SJSA1 (cell line): ENCODE measurements around the gene TMEM229B. TPM values are rescaled to one million over a fixed set of nuclear protein-coding genes. Genes with fewer than 3 reads are reported as not detected.
"Not testable (repeated sequence)": the region's sequence is repeated elsewhere in the genome, so short reads cannot be mapped to it uniquely, and the experiment has no call there.

Experiments
- DNase-seq, 2 experiments: peaks; one replicate each; pipeline ENCODE4 v3.0.0-alpha.2; 2015 to 2020; ENCODE audit warnings: low spot score in 2 of 2, low read depth in 1 of 2
- H3K27ac ChIP-seq: fragments of 250-450 bp; sonication (Bioruptor Pico); 2 replicates; pipeline ENCODE4 v1.5.1; 2020; ENCODE audit warnings: mild to moderate bottlenecking, moderate library complexity
- H3K27me3 ChIP-seq: fragments of 250-450 bp; sonication (Bioruptor Pico); replicated peaks from 2 replicates; pipeline ENCODE4 v1.5.1; 2020; ENCODE audit warnings: mild to moderate bottlenecking, moderate library complexity
- H3K36me3 ChIP-seq: fragments of 250-450 bp; sonication (Bioruptor Pico); 2 replicates; pipeline ENCODE4 v1.5.1; 2020; ENCODE audit warnings: mild to moderate bottlenecking
- H3K4me1 ChIP-seq: fragments of 250-450 bp; sonication (Bioruptor Pico); replicated peaks from 2 replicates; pipeline ENCODE4 v1.6.1; 2021; ENCODE audit warnings: mild to moderate bottlenecking
- H3K4me3 ChIP-seq: fragments of 250-450 bp; sonication (Bioruptor Pico); 2 replicates; pipeline ENCODE4 v1.5.1; 2020; ENCODE audit warnings: mild to moderate bottlenecking
- H3K9me3 ChIP-seq: fragments of 250-450 bp; sonication (Bioruptor Pico); replicated peaks from 2 replicates; pipeline ENCODE4 v1.5.1; 2020; ENCODE audit warnings: mild to moderate bottlenecking
- total RNA-seq: library from RNA; depleted of rRNA; stranded (reverse); fragments of >200 nt; shearing (Covaris generic); gene quantifications from 2 replicates; pipeline ENCODE4 v1.2.3, GENCODE V29; 2014

TMEM229B gene
- total RNA-seq, 1 experiment from 2014 or later: 0.71 TPM

DNA sequence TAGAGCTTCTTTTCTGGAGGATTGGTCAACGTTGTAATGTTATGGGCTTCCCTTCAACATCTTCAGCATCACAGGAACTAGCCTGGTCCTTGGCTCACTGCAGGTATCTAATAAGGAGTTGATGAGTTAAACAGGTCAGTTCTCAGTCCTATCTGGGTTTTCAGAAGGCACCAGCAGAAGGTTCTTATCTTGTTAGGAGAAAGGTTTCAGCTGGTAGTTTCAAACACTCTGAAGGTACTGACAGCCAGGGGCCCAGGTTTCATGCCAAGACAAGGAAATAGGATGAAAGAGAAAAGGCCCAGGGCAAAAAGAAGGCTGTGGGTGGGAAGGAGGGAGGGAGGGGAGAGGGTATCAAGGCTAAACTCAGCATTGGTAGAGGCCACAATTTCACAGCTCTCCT is 21.4 kb downstream of the TMEM229B start:
- Histone ChIP-seq H3K36me3 (no peaks in the 10 kb centered on the region), H3K4me1 (no peaks in the 10 kb centered on the region), H3K27me3 (no peaks in the 10 kb centered on the region; the same call in 1 of the 2 replicates), H3K27ac (no peak overlapping the region), H3K9me3 (no peaks in the 10 kb centered on the region), H3K4me3 (no peak overlapping the region)
- no peak for DNase-seq

DNA sequence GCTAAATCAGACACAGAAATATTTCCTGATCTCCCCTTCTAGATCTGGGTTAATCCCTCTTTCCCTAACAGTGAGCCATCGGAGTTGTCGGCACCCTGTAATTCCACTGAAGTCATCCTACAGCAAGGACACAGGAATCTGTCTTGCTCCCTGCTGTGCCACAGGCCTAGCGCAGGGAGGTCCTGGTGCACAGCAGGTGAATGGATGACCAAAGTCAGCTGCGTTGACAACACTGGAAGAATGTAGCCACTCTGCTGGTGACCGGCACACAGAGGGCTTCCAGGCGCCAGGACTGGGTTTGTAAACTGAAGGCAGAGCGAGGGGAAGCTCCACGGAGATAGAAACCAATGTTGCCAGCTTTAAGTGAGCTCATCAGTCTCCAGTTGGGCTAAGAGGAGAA is 23.6 kb downstream of the TMEM229B start:
- no peaks in the 10 kb centered on the region for H3K9me3 ChIP-seq
- H3K36me3 ChIP-seq: no peaks in the 10 kb centered on the region

DNA sequence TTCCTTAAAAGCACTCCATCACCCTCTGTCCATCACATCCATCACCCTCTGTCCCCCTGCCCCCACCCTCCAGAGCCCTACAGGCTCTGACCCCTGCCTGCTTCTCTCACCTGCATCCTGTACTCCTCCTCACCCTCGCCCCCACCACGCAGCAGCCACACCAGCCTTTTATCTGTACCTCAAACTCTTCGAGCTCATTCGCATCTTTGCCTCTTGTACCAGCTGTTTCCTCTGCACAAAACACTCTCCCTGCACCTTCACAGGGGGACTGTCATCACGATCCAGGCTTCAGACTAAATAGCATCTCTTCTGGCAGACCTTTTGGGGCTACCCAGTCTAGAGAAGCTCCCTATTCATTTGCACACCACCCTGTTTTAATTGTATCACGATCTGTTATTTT is 24.1 kb downstream of the TMEM229B start:
- Histone ChIP-seq H3K27ac (no peak overlapping the region), H3K9me3 (no peaks in the 10 kb centered on the region), H3K4me3 (no peak overlapping the region), H3K36me3 (no peaks in the 10 kb centered on the region), H3K27me3 (no peaks in the 10 kb centered on the region; the same call in 1 of the 2 replicates), H3K4me1 (no peaks in the 10 kb centered on the region)
- DNase-seq: no peak

More for the DNA sequence above, 23.6 kb downstream of the TMEM229B start:
- no peak overlapping the region for H3K27ac ChIP-seq
- H3K27me3 ChIP-seq: no peaks in the 10 kb centered on the region; the same call in 1 of the 2 replicates
- H3K4me3 ChIP-seq: no peak overlapping the region
- no peak for DNase-seq
- no peaks in the 10 kb centered on the region for H3K4me1 ChIP-seq

DNA sequence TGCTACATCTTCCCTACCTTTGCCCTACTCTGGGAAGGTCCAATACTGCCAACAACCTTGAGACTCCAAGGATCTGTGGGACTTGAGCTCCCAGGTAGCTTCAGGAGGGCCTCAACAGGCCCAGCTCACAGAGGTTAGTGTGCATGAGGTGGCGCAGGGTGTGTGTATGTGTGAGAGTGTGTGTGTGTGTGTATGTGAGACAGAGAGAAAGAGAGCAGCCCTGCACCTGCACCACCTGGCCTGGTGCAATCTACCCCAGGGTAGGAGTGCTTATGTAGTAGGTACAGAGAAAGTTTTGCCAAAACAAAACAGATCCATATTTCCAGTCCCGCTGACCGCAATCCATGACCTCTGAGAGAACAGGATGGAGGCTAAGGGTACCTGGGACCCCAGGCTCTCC is 24.6 kb downstream of the TMEM229B start:
- H3K27me3 ChIP-seq: no peaks in the 10 kb centered on the region; the same call in 1 of the 2 replicates
- no peaks in the 10 kb centered on the region for H3K9me3 ChIP-seq
- H3K27ac ChIP-seq: no peak overlapping the region
- no peak overlapping the region for H3K4me3 ChIP-seq
- H3K4me1 ChIP-seq: no peaks in the 10 kb centered on the region
- DNase-seq: no peak
- H3K36me3 ChIP-seq: no peaks in the 10 kb centered on the region

DNA sequence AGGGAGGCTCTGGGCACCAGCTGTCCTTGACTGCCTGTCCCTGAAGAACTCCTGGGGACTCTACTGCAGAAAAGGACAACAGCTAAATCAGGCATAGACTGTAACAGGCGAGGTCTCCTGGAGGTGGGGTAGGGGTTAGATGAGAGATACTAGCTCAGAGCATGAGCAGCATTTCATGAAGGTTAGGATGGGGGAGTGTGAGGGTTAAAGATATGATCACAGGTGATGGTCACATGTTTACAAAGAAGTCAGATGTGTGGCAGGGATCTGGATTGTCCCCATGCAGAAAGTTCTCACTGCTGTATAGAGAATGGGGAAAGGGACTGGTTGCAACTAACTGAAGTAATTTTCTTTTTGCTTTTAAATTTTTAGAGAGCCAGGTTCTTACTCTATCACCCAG is 26.5 kb downstream of the TMEM229B start:
- no peak overlapping the region for H3K4me3 ChIP-seq
- H3K27ac ChIP-seq: no peak overlapping the region

DNA sequence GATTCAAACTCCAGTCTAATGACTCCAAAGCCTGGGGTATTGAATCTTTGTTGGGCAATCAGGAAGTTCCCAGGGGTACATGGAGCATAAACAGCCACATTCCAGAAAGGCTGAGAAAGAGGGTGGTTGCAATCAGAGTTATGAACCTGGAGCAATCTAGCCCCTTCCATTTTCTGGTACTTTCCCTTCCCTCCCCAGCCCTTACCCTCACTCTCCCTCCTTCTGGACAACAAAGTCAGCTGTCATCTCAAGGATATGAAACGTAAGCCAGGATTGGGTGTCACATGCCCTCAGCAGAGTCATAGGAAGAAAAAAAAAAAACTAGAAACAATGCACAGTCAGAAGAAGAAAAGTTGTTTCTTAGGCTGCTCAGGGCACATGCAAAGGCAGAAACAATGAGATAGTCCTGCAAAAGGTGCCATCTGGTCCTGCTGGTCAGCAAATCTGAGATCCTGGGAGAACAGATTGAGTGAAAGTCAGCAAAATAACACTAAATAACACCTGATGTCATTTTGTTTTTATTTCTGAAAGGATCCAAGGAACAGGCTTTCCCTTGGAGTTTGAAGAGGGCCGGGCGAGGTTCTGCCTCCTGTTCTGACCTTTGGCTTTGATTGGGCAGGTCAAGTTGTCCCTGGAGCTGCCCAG is 27.1 kb downstream of the TMEM229B start:
- Histone ChIP-seq H3K4me1 (no peaks in the 10 kb centered on the region), H3K27ac (no peak overlapping the region), H3K4me3 (no peak overlapping the region), H3K36me3 (no peaks in the 10 kb centered on the region), H3K9me3 (no peaks in the 10 kb centered on the region), H3K27me3 (no peaks in the 10 kb centered on the region; the same call in 1 of the 2 replicates)
- no peak for DNase-seq

More for the DNA sequence above, 26.5 kb downstream of the TMEM229B start:
- Histone ChIP-seq H3K36me3 (no peaks in the 10 kb centered on the region), H3K27me3 (no peaks in the 10 kb centered on the region; the same call in 1 of the 2 replicates), H3K9me3 (no peaks in the 10 kb centered on the region), H3K4me1 (no peaks in the 10 kb centered on the region)
- no peak for DNase-seq

DNA sequence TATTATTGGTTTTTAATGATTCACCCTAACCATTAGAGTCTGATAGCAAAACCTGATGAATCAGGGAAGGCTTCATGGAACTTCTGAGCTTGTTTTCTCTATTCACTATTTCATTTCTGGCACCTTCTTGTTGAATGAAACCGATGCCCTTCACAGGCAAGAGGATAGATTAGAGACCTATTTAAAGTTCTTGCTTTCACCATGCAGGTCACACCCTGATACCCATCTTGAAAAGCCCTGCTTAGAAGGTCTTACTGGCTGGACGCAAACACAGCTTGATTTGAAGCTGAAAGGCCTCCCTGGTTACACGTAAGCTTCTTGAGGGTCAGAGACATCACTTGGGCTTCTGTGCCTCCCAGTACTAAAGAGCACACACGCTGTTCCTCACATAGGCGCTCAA is 29.2 kb downstream of the TMEM229B start:
- Histone ChIP-seq H3K27me3 (no peaks in the 10 kb centered on the region), H3K9me3 (no peaks in the 10 kb centered on the region), H3K36me3 (no peaks in the 10 kb centered on the region), H3K4me3 (no peak overlapping the region), H3K4me1 (no peaks in the 10 kb centered on the region), H3K27ac (no peak overlapping the region)
- DNase-seq: no peak

DNA sequence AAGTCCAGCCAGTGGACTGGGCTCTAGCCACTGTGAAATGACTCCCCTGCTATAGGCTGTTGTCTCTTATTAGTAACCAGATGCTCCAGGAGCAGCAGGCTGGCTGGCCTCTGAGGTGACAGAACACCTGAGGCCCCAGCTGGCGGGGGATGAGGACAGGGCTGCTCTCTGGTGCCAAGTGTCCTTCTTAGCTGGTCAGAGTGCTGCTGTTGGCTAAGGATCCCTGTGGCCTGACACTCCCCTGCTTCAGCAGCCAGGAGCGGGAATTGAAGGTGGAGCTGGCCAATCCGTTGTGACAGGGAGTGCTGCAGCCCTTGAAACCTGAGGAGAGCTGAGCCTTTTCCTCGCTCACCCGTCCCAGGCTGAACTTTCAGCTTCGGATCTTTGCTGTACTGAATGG is 30.7 kb downstream of the TMEM229B start:
- no peak for DNase-seq

DNA sequence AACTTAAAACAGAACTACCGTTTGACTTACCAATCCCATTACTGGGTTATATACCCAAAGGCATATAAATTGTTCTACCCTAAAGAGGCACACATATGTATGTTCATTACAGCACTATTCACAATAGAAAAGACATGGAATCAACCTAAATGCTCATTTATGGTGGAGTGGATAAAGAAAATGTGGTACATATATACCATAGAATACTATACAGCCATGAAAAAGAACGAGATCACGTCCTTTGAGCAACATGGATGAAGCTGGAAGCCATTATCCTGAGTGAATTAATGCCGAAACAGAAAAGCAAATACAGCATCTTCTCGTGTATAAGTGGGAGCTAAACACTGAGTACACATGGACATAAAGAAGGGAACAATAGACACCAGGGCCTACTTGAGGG is 31.8 kb downstream of the TMEM229B start:
- Histone ChIP-seq H3K4me3 (no peak overlapping the region), H3K9me3 (no peaks in the 10 kb centered on the region), H3K27me3 (no peaks in the 10 kb centered on the region), H3K36me3 (no peaks in the 10 kb centered on the region), H3K4me1 (no peaks in the 10 kb centered on the region), H3K27ac (no peak overlapping the region)
- no peak for DNase-seq

More for the DNA sequence above, 30.7 kb downstream of the TMEM229B start:
- no peaks in the 10 kb centered on the region for H3K27me3 ChIP-seq
- no peak overlapping the region for H3K4me3 ChIP-seq
- no peak overlapping the region for H3K27ac ChIP-seq
- H3K4me1 ChIP-seq: no peaks in the 10 kb centered on the region
- H3K36me3 ChIP-seq: no peaks in the 10 kb centered on the region
- no peaks in the 10 kb centered on the region for H3K9me3 ChIP-seq

DNA sequence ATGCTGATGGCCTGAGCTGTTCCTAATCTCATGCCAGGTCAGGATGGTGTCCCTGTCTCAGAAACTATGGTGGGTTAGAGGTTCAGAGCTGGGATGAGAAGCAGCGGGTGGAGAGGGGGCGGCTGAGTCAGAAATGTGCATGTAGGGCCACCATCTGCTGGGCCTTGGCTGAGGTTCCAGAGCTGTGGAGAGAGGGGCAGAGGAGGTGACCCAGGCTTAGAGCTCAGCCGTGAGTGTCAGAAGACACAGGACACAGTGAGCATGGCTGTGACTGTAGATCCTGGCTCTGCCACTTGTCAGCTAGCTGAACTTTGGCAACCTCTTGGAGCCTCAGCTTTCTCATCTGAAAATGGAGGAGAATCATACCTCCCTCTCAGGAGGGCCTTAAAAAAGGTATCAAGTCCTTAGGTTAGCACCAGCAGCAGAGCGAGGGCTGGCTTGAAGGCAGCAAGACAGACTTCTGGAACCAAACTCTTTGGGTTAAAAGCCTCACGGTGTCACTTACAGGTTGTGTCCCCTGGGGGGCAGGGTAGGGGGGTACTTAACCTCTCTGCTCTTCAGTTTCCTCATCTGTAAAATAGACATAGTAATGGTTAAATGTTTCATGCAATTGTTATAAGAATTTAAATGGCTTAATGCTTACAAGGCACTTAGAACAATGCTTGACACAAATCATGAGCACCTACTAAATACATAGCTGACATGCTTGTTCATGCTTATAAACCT is 34.8 kb downstream of the TMEM229B start:
- Histone ChIP-seq H3K4me3 (no peak overlapping the region), H3K4me1 (no peaks in the 10 kb centered on the region), H3K27me3 (no peaks in the 10 kb centered on the region), H3K27ac (no peak overlapping the region), H3K9me3 (no peaks in the 10 kb centered on the region), H3K36me3 (no peaks in the 10 kb centered on the region)
- DNase-seq: no peak

DNA sequence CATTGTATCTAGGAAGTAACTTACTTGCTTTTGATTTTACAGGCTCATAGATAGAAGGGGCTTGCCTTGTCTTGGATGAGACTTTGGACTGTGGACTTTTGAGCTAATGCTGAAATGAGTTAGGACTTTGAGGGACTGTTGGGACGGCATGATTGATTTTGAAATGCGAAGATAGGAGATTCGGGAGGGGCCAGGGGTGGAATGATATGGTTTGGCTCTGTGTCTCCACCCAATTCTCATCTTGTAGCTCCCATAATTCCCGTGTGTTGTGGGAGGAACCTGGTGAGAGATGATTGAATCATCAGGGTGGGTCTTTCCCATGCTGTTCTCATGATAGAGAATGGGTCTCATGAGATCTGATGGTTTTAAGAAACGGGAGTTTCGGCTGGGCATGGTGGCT is 36.9 kb downstream of the TMEM229B start:
- not testable (repeated sequence) for DNase-seq, H3K27ac ChIP-seq, H3K4me1 ChIP-seq, H3K9me3 ChIP-seq, H3K4me3 ChIP-seq, H3K27me3 ChIP-seq, H3K36me3 ChIP-seq

DNA sequence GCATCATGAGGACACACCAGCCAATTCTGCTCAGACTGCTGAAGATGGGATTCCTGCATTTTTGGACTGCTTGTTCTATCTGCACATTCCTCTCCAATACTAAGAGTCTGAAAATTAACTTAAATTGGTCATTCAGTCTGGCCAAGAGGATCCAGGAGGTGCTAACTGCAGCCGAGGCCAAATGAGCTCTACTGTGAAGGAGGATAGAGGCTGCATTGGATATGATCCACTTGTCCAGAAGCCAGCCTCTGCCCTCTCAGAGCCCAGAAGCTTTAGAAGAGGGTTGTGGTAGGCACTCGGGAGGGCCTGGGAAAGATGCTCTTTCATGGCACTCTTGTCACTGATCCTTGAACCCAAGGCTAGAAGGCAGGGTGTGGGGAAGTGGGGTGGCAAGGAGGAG is 39.4 kb downstream of the TMEM229B start:
- Histone ChIP-seq H3K4me3 (no peak overlapping the region), H3K27me3 (no peaks in the 10 kb centered on the region), H3K27ac (no peak overlapping the region), H3K4me1 (no peaks in the 10 kb centered on the region), H3K9me3 (no peaks in the 10 kb centered on the region), H3K36me3 (no peaks in the 10 kb centered on the region)
- DNase-seq: no peak

DNA sequence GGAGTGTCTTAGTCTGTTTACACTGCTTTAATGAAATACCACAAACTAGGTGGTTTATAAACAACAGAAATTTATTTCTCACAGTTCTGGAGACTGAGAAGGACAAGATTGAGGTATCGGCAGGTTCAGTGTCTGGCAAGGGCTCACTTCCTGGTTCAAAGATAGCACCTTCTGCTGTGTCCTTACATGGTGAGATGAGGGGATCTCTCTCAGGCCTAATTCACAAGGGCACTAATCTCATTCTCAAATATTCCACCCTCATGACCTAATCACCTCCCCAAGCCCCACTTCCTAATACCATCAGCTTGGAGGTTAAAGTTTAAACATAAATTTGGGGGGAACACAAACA is 41.5 kb downstream of the TMEM229B start:
- Histone ChIP-seq H3K36me3 (no peaks in the 10 kb centered on the region), H3K4me1 (no peaks in the 10 kb centered on the region), H3K27ac (no peak overlapping the region), H3K4me3 (no peak overlapping the region), H3K27me3 (no peaks in the 10 kb centered on the region), H3K9me3 (no peaks in the 10 kb centered on the region)
- no peak for DNase-seq

DNA sequence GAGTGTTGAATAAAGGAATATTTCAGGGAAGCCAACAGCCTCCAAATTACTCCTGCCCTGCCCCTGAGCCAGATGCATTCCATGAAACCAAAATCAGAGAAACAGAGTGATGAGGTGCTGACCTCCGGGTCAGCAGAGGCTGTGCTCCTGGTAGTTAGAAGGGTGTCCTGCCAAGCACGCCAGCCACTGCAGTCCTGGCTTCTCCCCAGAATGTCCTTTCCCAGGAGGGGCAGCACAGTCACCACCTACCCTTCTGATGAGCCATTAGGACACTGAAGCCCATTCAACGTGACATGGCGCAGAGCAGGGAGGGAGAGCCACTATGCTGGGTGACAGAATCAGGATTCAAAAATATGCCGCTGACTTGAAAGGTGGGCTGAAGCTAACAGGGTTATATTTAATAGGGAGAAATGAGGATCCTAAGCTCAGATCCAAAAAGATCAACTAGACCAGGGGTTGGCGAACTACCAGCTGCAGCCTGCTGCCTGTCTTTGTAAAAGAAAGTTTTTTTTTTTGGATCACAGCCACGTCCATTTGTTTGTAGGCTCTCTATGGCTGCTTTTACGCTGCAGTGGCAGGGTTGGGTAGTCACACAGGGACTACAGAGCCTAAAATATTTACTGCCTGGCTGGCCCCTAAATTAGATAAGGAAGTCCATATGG is 42.0 kb downstream of the TMEM229B start:
- no peaks in the 10 kb centered on the region for H3K4me1 ChIP-seq
- H3K27me3 ChIP-seq: no peaks in the 10 kb centered on the region
- H3K27ac ChIP-seq: no peak overlapping the region
- no peak for DNase-seq
- no peak overlapping the region for H3K4me3 ChIP-seq
- no peaks in the 10 kb centered on the region for H3K36me3 ChIP-seq
- H3K9me3 ChIP-seq: no peaks in the 10 kb centered on the region
